LNCAP (cell line): ENCODE results near the gene MYDGF.

Source experiments
- CTCF ChIP-seq: fragments of 450-650 bp; IDR thresholded peaks from 2 replicates; pipeline ENCODE4 v1.5.1; 2017; ENCODE audit warnings: mild to moderate bottlenecking

Gene MYDGF

GRCh38 chr19:4641132-4641531 is 29.0 kb downstream of the MYDGF start:
- TF ChIP-seq CTCF = no peak

GRCh38 chr19:4640247-4641000 is 29.7 kb downstream of the MYDGF start:
- TF ChIP-seq CTCF = no peak

- TF ChIP-seq CTCF = no peak
These were observed 30.5 kb downstream of the MYDGF start for GRCh38 chr19:4639531-4640246.

- no peak for TF ChIP-seq CTCF
These were observed 31.2 kb downstream of the MYDGF start, which contains the start of gene TNFAIP8L1 for GRCh38 chr19:4638828-4639530. Gene TNFAIP8L1, plus strand, starts transcription at chr19:4639516. Its CDS starts 12,354 bp downstream, at chr19:4651870.

- TF ChIP-seq CTCF = no peak
These were observed 31.8 kb downstream of the MYDGF start for GRCh38 chr19:4638317-4638716.

- no peak for TF ChIP-seq CTCF
These were observed 33.4 kb downstream of the MYDGF start for GRCh38 chr19:4636761-4637160.

GRCh38 chr19:4636151-4636717 is 33.9 kb downstream of the MYDGF start:
- TF ChIP-seq CTCF = peak; percentile 94
